RKO (cell line): ENCODE measurements around the gene PDE6C.
A peak's percentile ranks its signal among the peaks of the same experiment; 100 is the strongest.

ENCODE experiments used
- DNase-seq: peaks from one replicate; pipeline ENCODE4 v3.0.0-alpha.2; 2016; ENCODE audit warnings: low spot score

The PDE6C gene

GRCh38 chr10:93594518-93594917 lies 17.8 kb upstream of the PDE6C start:
- DNase-seq = no peak

GRCh38 chr10:93595378-93596161 lies 16.8 kb upstream of the PDE6C start:
- DNase-seq = no peak

- no peak for DNase-seq
Observed at GRCh38 chr10:93596539-93596938, 15.8 kb upstream of the PDE6C start.

- DNase-seq = no peak
Observed at GRCh38 chr10:93597075-93597599, 15.2 kb upstream of the PDE6C start.

GRCh38 chr10:93598157-93598556 lies 14.2 kb upstream of the PDE6C start:
- peak; percentile 5 for DNase-seq

- DNase-seq = no peak
Observed at GRCh38 chr10:93599335-93599734, 13.0 kb upstream of the PDE6C start.

GRCh38 chr10:93599778-93600177 lies 12.6 kb upstream of the PDE6C start:
- no peak for DNase-seq

- no peak for DNase-seq
Observed at GRCh38 chr10:93600446-93601145, 11.7 kb upstream of the PDE6C start.

- no peak for DNase-seq
Observed at GRCh38 chr10:93601146-93601773, 11.1 kb upstream of the PDE6C start, which contains the start of gene RBP4. Gene RBP4, minus strand, starts transcription at chr10:93601235. Its CDS starts 207 bp downstream, at chr10:93601028.

- no peak for DNase-seq
Observed at GRCh38 chr10:93601774-93602162, 10.6 kb upstream of the PDE6C start.

- no peak for DNase-seq
Observed at GRCh38 chr10:93603023-93603422, 9.3 kb upstream of the PDE6C start.

- DNase-seq = no peak
Observed at GRCh38 chr10:93604146-93604545, 8.2 kb upstream of the PDE6C start.

GRCh38 chr10:93608421-93608820 lies 3.9 kb upstream of the PDE6C start:
- no peak for DNase-seq

- DNase-seq = no peak
Observed at GRCh38 chr10:93613126-93613525, 789 bp downstream of the PDE6C start.

- DNase-seq = no peak
Observed at GRCh38 chr10:93614101-93614825, 1.9 kb downstream of the PDE6C start.

- no peak for DNase-seq
Observed at GRCh38 chr10:93615576-93616235, 3.4 kb downstream of the PDE6C start.

GRCh38 chr10:93620925-93621324 lies 8.6 kb downstream of the PDE6C start:
- DNase-seq = no peak

GRCh38 chr10:93622942-93623341 lies 10.6 kb downstream of the PDE6C start:
- no peak for DNase-seq

- no peak for DNase-seq
Observed at GRCh38 chr10:93628858-93629257, 16.5 kb downstream of the PDE6C start.

GRCh38 chr10:93629647-93630305 lies 17.4 kb downstream of the PDE6C start:
- no peak for DNase-seq
